NCI-H2227 (cell line): ENCODE data around the gene GNL3.
"Not testable (repeated sequence)": the region's sequence is repeated elsewhere in the genome, so short reads cannot be mapped to it uniquely, and the experiment has no call there.

Experiments used
- DNase-seq: peaks from one replicate; lab custom pipeline; 2025; ENCODE audit not compliant: unreplicated experiment; lab: John Stamatoyannopoulos, UW

The GNL3 gene

GRCh38 chr3:52685709-52686691 lies at the start of gene GNL3, which contains the start of gene PBRM1:
TSS of gene GNL3 (plus strand) at chr3:52686032. CDS start at chr3:52686093, 61 bp downstream.
TSS of gene PBRM1 (minus strand) at chr3:52685913.
- DNase-seq = peak; percentile 96

- DNase-seq = peak; percentile 8
Measured at GRCh38 chr3:52636673-52637072, 49.2 kb upstream of the GNL3 start.

- DNase-seq = no peak
Measured at GRCh38 chr3:52645549-52645948, 40.3 kb upstream of the GNL3 start.

GRCh38 chr3:52649461-52650210 lies 36.2 kb upstream of the GNL3 start:
- no peak for DNase-seq

GRCh38 chr3:52650439-52650838 lies 35.4 kb upstream of the GNL3 start:
- DNase-seq = no peak

GRCh38 chr3:52651592-52651991 lies 34.2 kb upstream of the GNL3 start:
- DNase-seq = no peak

GRCh38 chr3:52655895-52656294 lies 29.9 kb upstream of the GNL3 start:
- no peak for DNase-seq

GRCh38 chr3:52660046-52660445 lies 25.8 kb upstream of the GNL3 start:
- DNase-seq = no peak

- DNase-seq = no peak
Measured at GRCh38 chr3:52663098-52663497, 22.7 kb upstream of the GNL3 start.

- no peak for DNase-seq
Measured at GRCh38 chr3:52670621-52671521, 15.0 kb upstream of the GNL3 start.

- DNase-seq = no peak
Measured at GRCh38 chr3:52671676-52672075, 14.2 kb upstream of the GNL3 start.

- DNase-seq = not testable (repeated sequence)
Measured at GRCh38 chr3:52676201-52676600, 9.6 kb upstream of the GNL3 start.

- DNase-seq = no peak
Measured at GRCh38 chr3:52678265-52679198, 7.3 kb upstream of the GNL3 start.

- no peak for DNase-seq
Measured at GRCh38 chr3:52679199-52679538, 6.7 kb upstream of the GNL3 start.

- no peak for DNase-seq
Measured at GRCh38 chr3:52679811-52680210, 6.0 kb upstream of the GNL3 start.

GRCh38 chr3:52681596-52681995 lies 4.2 kb upstream of the GNL3 start:
- no peak for DNase-seq

- peak; percentile 20 for DNase-seq
Measured at GRCh38 chr3:52682016-52682415, 3.8 kb upstream of the GNL3 start.

- no peak for DNase-seq
Measured at GRCh38 chr3:52683611-52684010, 2.2 kb upstream of the GNL3 start.

GRCh38 chr3:52684184-52684583 lies 1.6 kb upstream of the GNL3 start:
- no peak for DNase-seq

- DNase-seq = peak; percentile 85
Measured at GRCh38 chr3:52685285-52685708, 535 bp upstream of the GNL3 start.
